Esophagus squamous epithelium (tissue), 4 donors: ENCODE measurements around the gene ING5.

Experiments
- POLR2A ChIP-seq, 4 donors: fragments of 450-650 bp; IDR thresholded peaks; one replicate each; pipeline ENCODE4 v1.6.1; 2017; ENCODE audit warnings: antibody characterized with exemption in 4 of 4, mild to moderate bottlenecking in 4 of 4, moderate library complexity in 3 of 4
- TF ChIP-seq, protein P1 (sequence below), 6 experiments: fragments of 450-650 bp in 4 of 6; fragments of 200-600 bp in 2 of 6; sonication (generic) in 2 of 6; IDR thresholded peaks; one replicate each; pipeline ENCODE4 v1.5.1; 2016 to 2019; ENCODE audit warnings: antibody characterized with exemption in 6 of 6, mild to moderate bottlenecking in 4 of 6, moderate library complexity in 4 of 6

DNA sequence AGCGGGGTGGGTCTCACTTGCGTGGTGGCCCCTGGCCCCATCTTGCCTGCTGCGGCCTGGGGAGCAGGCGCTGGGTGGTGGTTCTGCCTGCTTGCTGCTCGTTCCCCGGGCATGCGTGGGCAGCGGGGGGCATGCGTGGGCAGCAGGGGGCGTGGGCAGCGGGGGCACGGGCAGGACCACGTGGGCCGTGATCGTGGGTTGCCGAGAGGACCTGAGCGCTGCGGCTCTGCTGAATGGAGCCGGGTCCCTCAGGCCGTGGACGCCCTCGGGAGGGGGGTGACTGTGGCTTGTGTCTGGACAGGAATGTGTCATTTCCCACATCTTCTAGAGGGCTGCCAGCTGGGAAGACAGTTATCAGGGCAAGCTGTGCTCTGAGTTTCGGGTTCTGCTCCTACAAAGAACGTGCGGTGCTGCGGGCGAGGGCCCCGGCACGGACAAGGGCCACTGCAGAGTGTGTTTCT lies 66.4 kb downstream of the ING5 start:
- TF ChIP-seq, protein P1, sequence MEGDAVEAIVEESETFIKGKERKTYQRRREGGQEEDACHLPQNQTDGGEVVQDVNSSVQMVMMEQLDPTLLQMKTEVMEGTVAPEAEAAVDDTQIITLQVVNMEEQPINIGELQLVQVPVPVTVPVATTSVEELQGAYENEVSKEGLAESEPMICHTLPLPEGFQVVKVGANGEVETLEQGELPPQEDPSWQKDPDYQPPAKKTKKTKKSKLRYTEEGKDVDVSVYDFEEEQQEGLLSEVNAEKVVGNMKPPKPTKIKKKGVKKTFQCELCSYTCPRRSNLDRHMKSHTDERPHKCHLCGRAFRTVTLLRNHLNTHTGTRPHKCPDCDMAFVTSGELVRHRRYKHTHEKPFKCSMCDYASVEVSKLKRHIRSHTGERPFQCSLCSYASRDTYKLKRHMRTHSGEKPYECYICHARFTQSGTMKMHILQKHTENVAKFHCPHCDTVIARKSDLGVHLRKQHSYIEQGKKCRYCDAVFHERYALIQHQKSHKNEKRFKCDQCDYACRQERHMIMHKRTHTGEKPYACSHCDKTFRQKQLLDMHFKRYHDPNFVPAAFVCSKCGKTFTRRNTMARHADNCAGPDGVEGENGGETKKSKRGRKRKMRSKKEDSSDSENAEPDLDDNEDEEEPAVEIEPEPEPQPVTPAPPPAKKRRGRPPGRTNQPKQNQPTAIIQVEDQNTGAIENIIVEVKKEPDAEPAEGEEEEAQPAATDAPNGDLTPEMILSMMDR (IDR thresholded peaks at IDR 0.05) = no peak
- TF ChIP-seq POLR2A (IDR thresholded peaks at IDR 0.05) = no peak
